ENCODE results near the gene KEAP1.

GRCh38 chr19:10521461-10522171 lies 18.5 kb upstream of the KEAP1 start:
- no peak for TF ChIP-seq POLR2AphosphoS5 (IDR thresholded peaks at IDR 0.05; ENCODE audit: low read depth)
- TF ChIP-seq, protein P1, sequence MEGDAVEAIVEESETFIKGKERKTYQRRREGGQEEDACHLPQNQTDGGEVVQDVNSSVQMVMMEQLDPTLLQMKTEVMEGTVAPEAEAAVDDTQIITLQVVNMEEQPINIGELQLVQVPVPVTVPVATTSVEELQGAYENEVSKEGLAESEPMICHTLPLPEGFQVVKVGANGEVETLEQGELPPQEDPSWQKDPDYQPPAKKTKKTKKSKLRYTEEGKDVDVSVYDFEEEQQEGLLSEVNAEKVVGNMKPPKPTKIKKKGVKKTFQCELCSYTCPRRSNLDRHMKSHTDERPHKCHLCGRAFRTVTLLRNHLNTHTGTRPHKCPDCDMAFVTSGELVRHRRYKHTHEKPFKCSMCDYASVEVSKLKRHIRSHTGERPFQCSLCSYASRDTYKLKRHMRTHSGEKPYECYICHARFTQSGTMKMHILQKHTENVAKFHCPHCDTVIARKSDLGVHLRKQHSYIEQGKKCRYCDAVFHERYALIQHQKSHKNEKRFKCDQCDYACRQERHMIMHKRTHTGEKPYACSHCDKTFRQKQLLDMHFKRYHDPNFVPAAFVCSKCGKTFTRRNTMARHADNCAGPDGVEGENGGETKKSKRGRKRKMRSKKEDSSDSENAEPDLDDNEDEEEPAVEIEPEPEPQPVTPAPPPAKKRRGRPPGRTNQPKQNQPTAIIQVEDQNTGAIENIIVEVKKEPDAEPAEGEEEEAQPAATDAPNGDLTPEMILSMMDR (IDR thresholded peaks at IDR 0.05; ENCODE audit: insufficient read depth, low read length), result no peak
- TF ChIP-seq, protein P2, sequence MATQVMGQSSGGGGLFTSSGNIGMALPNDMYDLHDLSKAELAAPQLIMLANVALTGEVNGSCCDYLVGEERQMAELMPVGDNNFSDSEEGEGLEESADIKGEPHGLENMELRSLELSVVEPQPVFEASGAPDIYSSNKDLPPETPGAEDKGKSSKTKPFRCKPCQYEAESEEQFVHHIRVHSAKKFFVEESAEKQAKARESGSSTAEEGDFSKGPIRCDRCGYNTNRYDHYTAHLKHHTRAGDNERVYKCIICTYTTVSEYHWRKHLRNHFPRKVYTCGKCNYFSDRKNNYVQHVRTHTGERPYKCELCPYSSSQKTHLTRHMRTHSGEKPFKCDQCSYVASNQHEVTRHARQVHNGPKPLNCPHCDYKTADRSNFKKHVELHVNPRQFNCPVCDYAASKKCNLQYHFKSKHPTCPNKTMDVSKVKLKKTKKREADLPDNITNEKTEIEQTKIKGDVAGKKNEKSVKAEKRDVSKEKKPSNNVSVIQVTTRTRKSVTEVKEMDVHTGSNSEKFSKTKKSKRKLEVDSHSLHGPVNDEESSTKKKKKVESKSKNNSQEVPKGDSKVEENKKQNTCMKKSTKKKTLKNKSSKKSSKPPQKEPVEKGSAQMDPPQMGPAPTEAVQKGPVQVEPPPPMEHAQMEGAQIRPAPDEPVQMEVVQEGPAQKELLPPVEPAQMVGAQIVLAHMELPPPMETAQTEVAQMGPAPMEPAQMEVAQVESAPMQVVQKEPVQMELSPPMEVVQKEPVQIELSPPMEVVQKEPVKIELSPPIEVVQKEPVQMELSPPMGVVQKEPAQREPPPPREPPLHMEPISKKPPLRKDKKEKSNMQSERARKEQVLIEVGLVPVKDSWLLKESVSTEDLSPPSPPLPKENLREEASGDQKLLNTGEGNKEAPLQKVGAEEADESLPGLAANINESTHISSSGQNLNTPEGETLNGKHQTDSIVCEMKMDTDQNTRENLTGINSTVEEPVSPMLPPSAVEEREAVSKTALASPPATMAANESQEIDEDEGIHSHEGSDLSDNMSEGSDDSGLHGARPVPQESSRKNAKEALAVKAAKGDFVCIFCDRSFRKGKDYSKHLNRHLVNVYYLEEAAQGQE (IDR thresholded peaks at IDR 0.05; ENCODE audit: insufficient replicate concordance, low read depth), result no peak
- TF ChIP-seq SPI1 (IDR thresholded peaks at IDR 0.05; ENCODE audit: borderline replicate concordance, low read depth), result no peak
- no peak for TF ChIP-seq GABPA (IDR thresholded peaks at IDR 0.05; ENCODE audit: low read depth)

All from HL-60 (cell line).